ENCODE data around the gene CORO1C.

GRCh38 chr12:108610856-108611605, 120.3 kb downstream of the CORO1C start:
- TF ChIP-seq EZH2phosphoT487 (IDR thresholded peaks at IDR 0.05; ENCODE audit: insufficient read depth, low read depth) (no peak), EZH2 (IDR thresholded peaks at IDR 0.05; ENCODE audit: insufficient read depth, poor library complexity, severe bottlenecking) (no peak)
